ENCODE measurements around the gene TSPAN15. TPM values are rescaled to one million over a fixed set of nuclear protein-coding genes. Genes with fewer than 3 reads are reported as not detected.
A peak's percentile ranks its signal among the peaks of the same experiment; 100 is the strongest.

Gene TSPAN15
- total RNA-seq, 1 experiment from 2014 or later = 8.3 TPM

GRCh38 chr10:69412232-69412790, 39.0 kb upstream of the TSPAN15 start:
- H3K36me3 Mint-ChIP-seq = no peaks in the 10 kb centered on the region
- ChIA-PET POLR2A (no interaction called here), CTCF (interaction anchor here (1.0 kb wide), 1 partner anchor 8 kb away, joined by 3 read pairs; no protein-coding TSS in a partner anchor)
- DNase-seq (ENCODE audit: low spot score) = no peak
- TF ChIP-seq SOX15 (CRISPR knock-in tag; IDR thresholded peaks at IDR 0.05) = no peak
- no peak for TF ChIP-seq SP1 (CRISPR knock-in tag; conservative IDR thresholded peaks at IDR 0.05)
- no peak for TF ChIP-seq TCF7 (CRISPR knock-in tag; IDR thresholded peaks at IDR 0.05; ENCODE audit: low read depth)
- TF ChIP-seq ELF4 (CRISPR knock-in tag; IDR thresholded peaks at IDR 0.05; ENCODE audit: low read depth) = no peak
- no peak for TF ChIP-seq ETV6 (CRISPR knock-in tag; IDR thresholded peaks at IDR 0.05)
- TF ChIP-seq SMAD3 (CRISPR knock-in tag; IDR thresholded peaks at IDR 0.05; ENCODE audit: borderline replicate concordance) = no peak
- no peak for TF ChIP-seq ZNF532 (CRISPR knock-in tag; IDR thresholded peaks at IDR 0.05; ENCODE audit: borderline replicate concordance)
- no peak for TF ChIP-seq RORB (CRISPR knock-in tag; IDR thresholded peaks at IDR 0.05)
- no peak for TF ChIP-seq IRF1 (CRISPR knock-in tag; IDR thresholded peaks at IDR 0.05)
- TF ChIP-seq PRDM15 (CRISPR knock-in tag; IDR thresholded peaks at IDR 0.05) = no peak
- no peak for TF ChIP-seq ESRRA (CRISPR knock-in tag; IDR thresholded peaks at IDR 0.05; ENCODE audit: borderline replicate concordance)
- no peak for TF ChIP-seq FOXJ3 (CRISPR knock-in tag; IDR thresholded peaks at IDR 0.05; ENCODE audit: borderline replicate concordance)
- TF ChIP-seq FOXK1 (CRISPR knock-in tag; IDR thresholded peaks at IDR 0.05) = no peak
- ATAC-seq = no peak
- H3K9me3 Mint-ChIP-seq = no peaks in the 10 kb centered on the region
- H3K4me1 Mint-ChIP-seq = peaks cover 15% of the 10 kb centered on the region
- peaks cover 7% of the 10 kb centered on the region for H3K27me3 Mint-ChIP-seq (ENCODE audit: low read depth)
- no peak overlapping the region for H3K27ac Mint-ChIP-seq
- H3K4me3 Mint-ChIP-seq = no peak overlapping the region

GRCh38 chr10:69413221-69413865, 37.9 kb upstream of the TSPAN15 start:
- Mint-ChIP-seq H3K4me1 (peaks cover 4% of the 10 kb centered on the region), H3K27me3 (ENCODE audit: low read depth) (peaks cover 7% of the 10 kb centered on the region), H3K9me3 (no peaks in the 10 kb centered on the region), H3K4me3 (0 out of 2 replicates have a peak overlapping the region, but pooled peaks have one; percentile 20), H3K36me3 (no peaks in the 10 kb centered on the region), H3K27ac (no peak overlapping the region)
- ChIA-PET CTCF (interaction anchor here (0.5 to 1.2 kb wide), 11 partner anchors 9 to 333 kb away, joined by 3 to 5 read pairs (median 3); no protein-coding TSS in a partner anchor), POLR2A (no interaction called here)
- ATAC-seq (peak; percentile 76), DNase-seq (ENCODE audit: low spot score) (peak; percentile 80)
- no peak for TF ChIP-seq ATF6 (CRISPR knock-in tag; IDR thresholded peaks at IDR 0.05)
- no peak for TF ChIP-seq ZNF219 (CRISPR knock-in tag; IDR thresholded peaks at IDR 0.05; ENCODE audit: borderline replicate concordance)
- TF ChIP-seq ZMAT4 (CRISPR knock-in tag; IDR thresholded peaks at IDR 0.05) = no peak
- TF ChIP-seq SMAD4 (CRISPR knock-in tag; IDR thresholded peaks at IDR 0.05) = no peak
- TF ChIP-seq GABPB1 (CRISPR knock-in tag; IDR thresholded peaks at IDR 0.05) = no peak
- TF ChIP-seq ATF1 (CRISPR knock-in tag; IDR thresholded peaks at IDR 0.05) = no peak
- TF ChIP-seq ZNF671 (CRISPR knock-in tag; IDR thresholded peaks at IDR 0.05) = no peak
- TF ChIP-seq SP1 (CRISPR knock-in tag; conservative IDR thresholded peaks at IDR 0.05) = no peak
- TF ChIP-seq GRHL2 (CRISPR knock-in tag; IDR thresholded peaks at IDR 0.05; ENCODE audit: insufficient replicate concordance, severe bottlenecking) = no peak
- TF ChIP-seq ZNF317 (CRISPR knock-in tag; IDR thresholded peaks at IDR 0.05; ENCODE audit: borderline replicate concordance, low read depth) = no peak
- no peak for TF ChIP-seq ESRRA (CRISPR knock-in tag; IDR thresholded peaks at IDR 0.05; ENCODE audit: borderline replicate concordance)
- no peak for TF ChIP-seq KAT7 (CRISPR knock-in tag; IDR thresholded peaks at IDR 0.05; ENCODE audit: borderline replicate concordance)
- TF ChIP-seq IRF1 (CRISPR knock-in tag; IDR thresholded peaks at IDR 0.05) = no peak

Measured in WTC11 (cell line).